Breast epithelium (tissue), 4 donors: Measurements from ENCODE around the gene IL22RA2. TPM values are rescaled to one million over a fixed set of nuclear protein-coding genes. Genes with fewer than 3 reads are reported as not detected.
A peak's percentile ranks its signal among the peaks of the same experiment; 100 is the strongest.

ENCODE experiments used
- DNase-seq, 2 donors: peaks; one replicate each; pipeline ENCODE4 v3.0.0-alpha.2; 2019; ENCODE audit warnings: low spot score in 2 of 2
- H3K27ac ChIP-seq, 2 donors: fragments of 200-600 bp; sonication (generic) in 1 of 2; one replicate each; pipeline ENCODE4 v1.5.1; 2016 to 2019; ENCODE audit warnings: mild to moderate bottlenecking in 1 of 2
- H3K27me3 ChIP-seq, 2 donors: fragments of 200-600 bp; sonication (generic) in 1 of 2; one replicate each; pipeline versions ENCODE4 v1.5.1 to v1.6.0; 2017 to 2019; ENCODE audit warnings: control low read depth in 1 of 2, mild to moderate bottlenecking in 1 of 2
- H3K36me3 ChIP-seq: fragments of 200-600 bp; one replicate; pipeline ENCODE4 v1.5.1; 2019
- H3K4me1 ChIP-seq, 2 donors: fragments of 200-600 bp; sonication (generic); one replicate each; pipeline ENCODE4 v1.5.1; 2016 to 2019; ENCODE audit warnings: control low read depth in 1 of 2
- H3K4me3 ChIP-seq, 3 donors: fragments of 200-600 bp; sonication (generic); 1 replicate in 2 of 3; 2 replicates in 1 of 3; pipeline ENCODE4 v1.5.1; 2016 to 2019; ENCODE audit warnings: mild to moderate bottlenecking in 3 of 3, moderate library complexity in 2 of 3
- H3K9me3 ChIP-seq, 2 donors: fragments of 200-600 bp; sonication (generic) in 1 of 2; one replicate each; pipeline ENCODE4 v1.5.1; 2016 to 2019; ENCODE audit warnings: control low read depth in 1 of 2
- POLR2A ChIP-seq: fragments of 450-650 bp; IDR thresholded peaks from one replicate; pipeline ENCODE4 v1.6.1; 2016; ENCODE audit warnings: antibody characterized with exemption, mild to moderate bottlenecking, moderate library complexity
- POLR2AphosphoS5 ChIP-seq, 3 donors: sonication (generic); formaldehyde crosslinking; IDR thresholded peaks; one replicate each; pipeline ENCODE4 v1.6.1; 2017; ENCODE audit warnings: antibody characterized with exemption in 3 of 3
- intact Hi-C: fragments of 100-400 bp; cut with DNase I; formaldehyde crosslinking; loops from one replicate; pipeline ENCODE4 v1.15.1; 2023; ENCODE audit warnings: low total_unique reads
- total RNA-seq, 3 donors: library from RNA; depleted of rRNA; stranded (reverse); fragments of >200 nt; gene quantifications; one replicate each; pipeline ENCODE4 v1.1.0, GENCODE V29; 2016
- TF ChIP-seq, protein P1 (sequence below), 3 donors: fragments of 450-650 bp; IDR thresholded peaks; one replicate each; pipeline ENCODE4 v1.5.1; 2016 to 2017; ENCODE audit warnings: antibody characterized with exemption in 3 of 3, mild to moderate bottlenecking in 3 of 3, moderate library complexity in 3 of 3

Gene IL22RA2
- total RNA-seq, 3 donors from 2014 or later, result 0.15 TPM; not detected in 2

DNA sequence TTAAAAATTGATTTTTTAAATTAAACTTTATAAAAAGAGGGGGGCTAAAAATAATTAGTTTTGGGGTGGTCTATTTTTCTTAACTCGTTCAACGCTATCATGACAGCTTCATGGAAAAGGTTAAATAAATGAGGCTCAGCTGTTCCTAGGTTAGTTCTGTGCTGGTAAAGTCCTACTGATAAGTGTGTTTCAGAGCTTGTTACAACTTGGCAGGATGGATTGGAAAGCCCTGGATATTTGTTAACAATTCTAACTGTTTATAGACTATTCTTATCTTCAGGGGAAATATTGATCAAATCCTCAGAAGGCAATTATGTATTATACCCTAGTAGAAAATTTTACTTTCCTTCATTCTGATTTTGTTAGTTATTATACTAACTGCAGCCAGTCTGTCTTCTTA is 50.4 kb downstream of the IL22RA2 start:
- DNase-seq, result no peak
- Histone ChIP-seq H3K27ac (no peak overlapping the region), H3K9me3 (peaks cover 6 to 10% of the 10 kb centered on the region in 2 donors), H3K36me3 (no peaks in the 10 kb centered on the region), H3K4me3 (no peak overlapping the region), H3K27me3 (no peaks in the 10 kb centered on the region), H3K4me1 (no peaks in the 10 kb centered on the region)
- TF ChIP-seq POLR2A, result no peak
- TF ChIP-seq POLR2AphosphoS5 (IDR thresholded peaks at IDR 0.05), result no peak
- TF ChIP-seq, protein P1, sequence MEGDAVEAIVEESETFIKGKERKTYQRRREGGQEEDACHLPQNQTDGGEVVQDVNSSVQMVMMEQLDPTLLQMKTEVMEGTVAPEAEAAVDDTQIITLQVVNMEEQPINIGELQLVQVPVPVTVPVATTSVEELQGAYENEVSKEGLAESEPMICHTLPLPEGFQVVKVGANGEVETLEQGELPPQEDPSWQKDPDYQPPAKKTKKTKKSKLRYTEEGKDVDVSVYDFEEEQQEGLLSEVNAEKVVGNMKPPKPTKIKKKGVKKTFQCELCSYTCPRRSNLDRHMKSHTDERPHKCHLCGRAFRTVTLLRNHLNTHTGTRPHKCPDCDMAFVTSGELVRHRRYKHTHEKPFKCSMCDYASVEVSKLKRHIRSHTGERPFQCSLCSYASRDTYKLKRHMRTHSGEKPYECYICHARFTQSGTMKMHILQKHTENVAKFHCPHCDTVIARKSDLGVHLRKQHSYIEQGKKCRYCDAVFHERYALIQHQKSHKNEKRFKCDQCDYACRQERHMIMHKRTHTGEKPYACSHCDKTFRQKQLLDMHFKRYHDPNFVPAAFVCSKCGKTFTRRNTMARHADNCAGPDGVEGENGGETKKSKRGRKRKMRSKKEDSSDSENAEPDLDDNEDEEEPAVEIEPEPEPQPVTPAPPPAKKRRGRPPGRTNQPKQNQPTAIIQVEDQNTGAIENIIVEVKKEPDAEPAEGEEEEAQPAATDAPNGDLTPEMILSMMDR (IDR thresholded peaks at IDR 0.05), result no peak
- intact Hi-C loops, result no loop called here

DNA sequence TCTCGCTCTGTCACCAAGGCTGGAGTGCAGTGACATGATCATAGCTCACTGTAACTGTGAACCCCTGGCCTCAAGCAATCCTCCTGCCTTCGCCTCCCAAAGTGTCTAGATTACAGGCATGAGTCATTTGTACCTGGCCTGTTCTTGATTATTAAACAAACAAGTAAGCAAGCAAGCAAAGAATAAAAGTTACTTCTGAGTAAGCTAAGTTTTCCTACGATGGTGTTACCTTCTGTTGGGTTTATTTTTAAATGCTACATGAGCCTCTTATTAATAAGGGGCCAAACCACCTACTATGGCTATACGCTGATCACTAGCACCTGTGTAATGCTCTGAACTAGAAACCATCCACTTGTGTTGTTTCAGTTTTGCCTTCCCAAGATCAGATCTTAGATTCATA is 50.8 kb downstream of the IL22RA2 start:
- intact Hi-C loops, result no loop called here
- TF ChIP-seq POLR2A, result no peak
- H3K36me3 ChIP-seq, result no peaks in the 10 kb centered on the region
- no peak overlapping the region for H3K27ac ChIP-seq
- DNase-seq, result no peak
- H3K9me3 ChIP-seq, result peaks cover 6 to 10% of the 10 kb centered on the region in 2 donors
- no peaks in the 10 kb centered on the region for H3K4me1 ChIP-seq
- H3K4me3 ChIP-seq, result no peak overlapping the region
- H3K27me3 ChIP-seq, result no peaks in the 10 kb centered on the region

DNA sequence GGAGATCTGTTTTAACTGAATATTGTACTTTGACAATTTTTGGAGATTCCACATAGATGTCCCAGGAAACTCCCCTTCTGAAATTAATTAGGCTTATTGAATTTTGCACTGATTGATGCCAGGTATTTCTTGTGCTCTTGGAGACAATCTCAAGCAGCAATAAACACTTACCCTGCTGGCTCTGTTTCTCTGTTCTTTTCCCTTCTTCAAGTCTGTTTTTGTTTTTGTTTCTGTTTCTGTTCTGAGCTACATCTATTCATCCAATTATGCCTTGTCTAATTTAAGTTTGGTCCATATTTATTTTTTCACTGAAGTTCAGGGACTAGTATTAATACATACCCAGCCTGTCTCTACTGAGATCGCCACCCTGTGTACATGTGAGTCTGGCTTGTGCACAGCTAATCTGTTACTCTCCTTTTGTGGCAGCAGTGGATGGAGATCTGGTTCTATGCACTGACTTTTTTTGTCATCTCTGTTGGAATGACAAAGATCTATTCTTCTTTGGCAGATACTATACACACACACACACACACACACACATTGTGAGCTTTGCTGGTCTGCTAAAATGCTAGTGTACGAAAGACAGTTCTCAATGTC is 51.9 kb downstream of the IL22RA2 start:
- Histone ChIP-seq H3K4me3 (no peak overlapping the region), H3K27me3 (no peaks in the 10 kb centered on the region), H3K36me3 (no peaks in the 10 kb centered on the region), H3K9me3 (peaks cover 6 to 10% of the 10 kb centered on the region in 2 donors), H3K4me1 (no peaks in the 10 kb centered on the region), H3K27ac (peak overlapping the region in 1 of 2 donors; percentile 60)
- DNase-seq, result no peak
- TF ChIP-seq, protein P1 (IDR thresholded peaks at IDR 0.05), result no peak
- TF ChIP-seq POLR2A (no peak), POLR2AphosphoS5 (IDR thresholded peaks at IDR 0.05) (no peak)
- intact Hi-C loops, result no loop called here

DNA sequence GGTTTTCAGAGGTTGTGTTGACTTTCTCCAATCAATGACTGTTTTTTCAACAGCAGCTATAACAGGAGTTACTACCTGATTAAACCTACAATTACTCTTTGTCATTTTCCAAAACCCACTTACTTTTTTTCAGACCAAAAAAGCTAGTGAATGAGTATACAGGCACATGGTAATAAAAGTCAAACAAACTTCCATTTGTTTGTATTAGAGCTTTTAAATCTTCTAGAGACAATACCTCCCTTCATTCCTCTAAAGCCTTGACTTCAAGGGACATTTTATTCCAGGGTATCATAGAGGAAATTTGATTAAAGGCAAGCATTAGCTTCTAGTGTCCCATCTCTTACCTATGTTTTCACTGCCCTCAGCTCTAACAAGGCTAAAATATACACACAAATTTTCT is 52.7 kb downstream of the IL22RA2 start:
- Histone ChIP-seq H3K36me3 (no peaks in the 10 kb centered on the region), H3K9me3 (peaks cover 6 to 10% of the 10 kb centered on the region in 2 donors), H3K27ac (peak overlapping the region in 1 of 2 donors; percentile 60), H3K27me3 (no peaks in the 10 kb centered on the region), H3K4me3 (no peak overlapping the region), H3K4me1 (no peaks in the 10 kb centered on the region)
- no peak for DNase-seq
- intact Hi-C loops, result no loop called here
- TF ChIP-seq POLR2AphosphoS5 (IDR thresholded peaks at IDR 0.05), result no peak
- TF ChIP-seq, protein P1 (IDR thresholded peaks at IDR 0.05), result no peak
- no peak for TF ChIP-seq POLR2A

DNA sequence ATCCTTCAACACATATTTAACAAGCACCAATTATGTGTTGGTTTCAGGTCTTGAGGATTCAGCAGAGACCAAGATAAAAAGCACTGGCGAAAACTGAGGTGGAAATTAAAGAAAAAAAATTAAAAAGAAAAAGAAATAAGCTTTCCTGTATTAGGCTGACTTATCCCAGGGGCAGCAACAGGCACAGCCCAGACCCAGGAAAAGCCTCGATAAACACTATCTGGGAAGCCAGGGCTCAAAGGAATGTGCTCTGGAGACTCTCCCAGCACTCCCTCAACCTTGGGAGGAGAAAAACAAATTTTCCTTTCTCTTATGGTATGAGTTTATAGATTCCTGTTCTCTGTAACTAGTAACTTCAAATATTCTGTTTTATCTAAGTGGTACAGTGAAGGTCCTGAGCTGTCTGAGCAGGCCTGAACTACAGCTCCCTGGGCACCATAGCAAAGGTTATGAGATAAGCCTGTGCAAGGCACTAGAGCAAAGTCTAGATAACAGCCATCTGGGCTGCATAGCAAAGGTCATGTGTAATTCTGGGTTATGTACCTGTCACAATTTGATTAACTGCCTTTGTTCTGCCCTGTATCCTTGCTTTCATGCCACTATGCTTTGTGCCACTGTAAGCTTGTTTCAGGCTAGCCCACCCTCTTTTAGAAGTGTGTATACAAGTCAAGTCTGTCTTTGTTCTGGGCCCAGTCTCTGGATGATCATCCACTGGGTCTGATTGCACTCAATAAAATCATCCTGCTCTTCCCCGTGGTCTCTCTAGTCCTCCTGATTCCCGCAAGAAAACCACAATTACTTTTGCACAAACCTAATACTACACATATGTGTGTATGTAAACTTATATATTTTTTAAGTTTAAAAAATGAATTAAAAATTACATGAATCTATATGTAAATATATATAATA is 54.0 kb downstream of the IL22RA2 start:
- intact Hi-C loops, result no loop called here
- Histone ChIP-seq H3K4me3 (no peak overlapping the region), H3K9me3 (peaks cover 6 to 10% of the 10 kb centered on the region in 2 donors), H3K4me1 (no peaks in the 10 kb centered on the region), H3K27ac (no peak overlapping the region), H3K36me3 (no peaks in the 10 kb centered on the region), H3K27me3 (no peaks in the 10 kb centered on the region)
- TF ChIP-seq, protein P1 (IDR thresholded peaks at IDR 0.05), result no peak
- TF ChIP-seq POLR2A, result no peak
- no peak for TF ChIP-seq POLR2AphosphoS5 (IDR thresholded peaks at IDR 0.05)
- DNase-seq, result no peak
